ENCODE measurements around the gene BLM. TPM values are rescaled to one million over a fixed set of nuclear protein-coding genes. Genes with fewer than 3 reads are reported as not detected.
"Not testable (repeated sequence)": the region's sequence is repeated elsewhere in the genome, so short reads cannot be mapped to it uniquely, and the experiment has no call there.

BLM gene
- total and polyA plus RNA-seq, 7 donors: 0.27 to 15.6 (median 1.7) TPM

GRCh38 chr15:90819850-90820249 lies 102.7 kb downstream of the BLM start:
- Histone ChIP-seq H3K9me3 (no peaks in the 10 kb centered on the region), H3K36me3 (ENCODE audit: insufficient read depth in 1 of 2, low read depth in 1 of 2) (no peaks in the 10 kb centered on the region), H3K27me3 (ENCODE audit: insufficient read depth in 3 of 3, low read length in 2 of 3) (no peaks in the 10 kb centered on the region), H3K4me1 (no peaks in the 10 kb centered on the region), H3K4me3 (no peak overlapping the region), H3K27ac (no peak overlapping the region)
- 80 to 89% (median 81%) methylated on average over 11 to 12 of the region's 12 CpGs for WGBS, 3 donors
- intact Hi-C loops (cut with DNase I): no loop called here
- TF ChIP-seq CTCF (IDR thresholded peaks at IDR 0.05): no peak
- DNase-seq (no peak), ATAC-seq (peak in 2 of 4 donors; percentile 12 to 20)

- Histone ChIP-seq H3K27me3 (ENCODE audit: insufficient read depth in 3 of 3, low read length in 2 of 3) (no peaks in the 10 kb centered on the region), H3K27ac (no peak overlapping the region), H3K4me3 (no peak overlapping the region), H3K9me3 (no peaks in the 10 kb centered on the region), H3K36me3 (ENCODE audit: insufficient read depth in 1 of 2, low read depth in 1 of 2) (no peaks in the 10 kb centered on the region), H3K4me1 (no peaks in the 10 kb centered on the region)
- 89 to 93% (median 91%) methylated on average over 7 of the region's 7 CpGs for WGBS, 3 donors
- no peak for TF ChIP-seq CTCF (IDR thresholded peaks at IDR 0.05)
- DNase-seq (no peak), ATAC-seq (no peak)
- intact Hi-C loops (cut with DNase I): no loop called here
These were observed 103.3 kb downstream of the BLM start for GRCh38 chr15:90820481-90820880.

- no peaks in the 10 kb centered on the region for H3K9me3 ChIP-seq
- 78 to 83% (median 79%) methylated on average over 8 of the region's 8 CpGs for WGBS, 3 donors
- H3K4me1 ChIP-seq: no peaks in the 10 kb centered on the region
- TF ChIP-seq CTCF (IDR thresholded peaks at IDR 0.05): no peak
- intact Hi-C loops (cut with DNase I): no loop called here
- H3K36me3 ChIP-seq (ENCODE audit: insufficient read depth in 1 of 2, low read depth in 1 of 2): no peaks in the 10 kb centered on the region
- H3K4me3 ChIP-seq: no peak overlapping the region
- H3K27ac ChIP-seq: no peak overlapping the region
- H3K27me3 ChIP-seq (ENCODE audit: insufficient read depth in 3 of 3, low read length in 2 of 3): no peaks in the 10 kb centered on the region
- ATAC-seq (no peak), DNase-seq (no peak)
These were observed 105.2 kb downstream of the BLM start for GRCh38 chr15:90822204-90822955.

- H3K4me1 ChIP-seq: no peaks in the 10 kb centered on the region
- WGBS, 3 donors: 80 to 88% (median 83%) methylated on average over 7 of the region's 7 CpGs
- intact Hi-C loops (cut with DNase I): no loop called here
These were observed 106.4 kb downstream of the BLM start for GRCh38 chr15:90823455-90823974.

GRCh38 chr15:90825115-90825899 lies 108.2 kb downstream of the BLM start:
- DNase-seq; H3K4me3 ChIP-seq; ATAC-seq; intact Hi-C loops (cut with DNase I); H3K27me3 ChIP-seq (ENCODE audit: insufficient read depth in 3 of 3, low read length in 2 of 3); H3K4me1 ChIP-seq; H3K9me3 ChIP-seq; H3K27ac ChIP-seq; H3K36me3 ChIP-seq (ENCODE audit: insufficient read depth in 1 of 2, low read depth in 1 of 2): not testable (repeated sequence)
- WGBS, 3 donors: 82 to 88% (median 83%) methylated on average over 36 to 48 of the region's 49 CpGs

More at GRCh38 chr15:90823455-90823974, 106.4 kb downstream of the BLM start:
- H3K4me3 ChIP-seq: no peak overlapping the region
- no peak for DNase-seq
- H3K27me3 ChIP-seq (ENCODE audit: insufficient read depth in 3 of 3, low read length in 2 of 3): no peaks in the 10 kb centered on the region
- ATAC-seq: no peak
- H3K36me3 ChIP-seq (ENCODE audit: insufficient read depth in 1 of 2, low read depth in 1 of 2): no peaks in the 10 kb centered on the region
- H3K27ac ChIP-seq: no peak overlapping the region
- no peak for TF ChIP-seq CTCF (IDR thresholded peaks at IDR 0.05)
- no peaks in the 10 kb centered on the region for H3K9me3 ChIP-seq

- H3K27ac ChIP-seq; ATAC-seq; H3K4me1 ChIP-seq; H3K4me3 ChIP-seq; H3K27me3 ChIP-seq (ENCODE audit: insufficient read depth in 3 of 3, low read length in 2 of 3); H3K36me3 ChIP-seq (ENCODE audit: insufficient read depth in 1 of 2, low read depth in 1 of 2); H3K9me3 ChIP-seq; intact Hi-C loops (cut with DNase I); DNase-seq: not testable (repeated sequence)
- WGBS, 3 donors: 88 to 93% (median 90%) methylated on average over 26 of the region's 26 CpGs
These were observed 109.2 kb downstream of the BLM start for GRCh38 chr15:90826206-90826885.

Measured in psoas muscle (tissue), 8 donors.